OCI-M2 (cell line): ENCODE measurements around the gene FBL.

Experiments used
- DNase-seq: peaks from one replicate; lab custom pipeline; 2025; ENCODE audit not compliant: unreplicated experiment; lab: John Stamatoyannopoulos, UW

Gene FBL

DNA sequence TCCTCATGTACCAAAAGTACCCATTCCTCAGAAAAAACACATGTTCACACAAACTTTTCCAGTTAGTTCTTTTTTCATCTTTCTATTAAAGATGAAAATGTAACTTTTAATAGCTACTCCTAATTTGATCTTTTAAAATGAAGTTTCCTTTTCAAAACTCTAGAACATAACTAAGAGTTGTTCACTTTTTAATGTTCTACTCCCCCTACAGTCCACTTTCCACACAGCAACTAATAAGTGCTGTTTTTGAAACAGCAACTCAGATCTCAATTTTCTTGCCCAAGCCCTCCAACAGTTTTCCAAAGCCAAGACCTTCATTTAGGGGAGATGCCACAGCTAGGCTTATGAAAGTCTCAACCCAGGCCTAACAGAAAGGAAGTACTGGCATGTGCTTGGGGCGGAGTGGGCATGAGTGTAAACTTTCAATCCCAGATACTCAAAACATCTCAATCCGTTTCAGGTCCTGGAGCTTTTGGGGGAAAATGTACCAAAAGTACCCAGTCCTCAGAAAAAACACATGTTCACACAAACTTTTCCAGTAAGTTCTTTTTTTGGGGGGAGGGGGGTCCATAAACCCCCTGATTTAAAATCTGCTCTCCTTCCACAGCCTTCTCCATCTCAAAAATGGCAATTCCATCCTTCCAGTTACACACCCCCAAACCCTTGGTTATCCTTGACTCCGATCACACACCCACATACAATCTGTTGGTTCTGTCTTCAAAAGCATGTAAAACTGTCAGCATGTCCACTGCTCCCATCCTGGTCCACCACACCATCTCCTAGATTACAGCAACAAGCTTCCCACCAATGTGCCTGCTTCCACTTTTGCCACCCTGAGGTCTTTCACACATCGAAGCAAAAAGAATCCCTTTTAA, 2.0 kb downstream of the FBL start:
- peak; percentile 36 for DNase-seq

DNA sequence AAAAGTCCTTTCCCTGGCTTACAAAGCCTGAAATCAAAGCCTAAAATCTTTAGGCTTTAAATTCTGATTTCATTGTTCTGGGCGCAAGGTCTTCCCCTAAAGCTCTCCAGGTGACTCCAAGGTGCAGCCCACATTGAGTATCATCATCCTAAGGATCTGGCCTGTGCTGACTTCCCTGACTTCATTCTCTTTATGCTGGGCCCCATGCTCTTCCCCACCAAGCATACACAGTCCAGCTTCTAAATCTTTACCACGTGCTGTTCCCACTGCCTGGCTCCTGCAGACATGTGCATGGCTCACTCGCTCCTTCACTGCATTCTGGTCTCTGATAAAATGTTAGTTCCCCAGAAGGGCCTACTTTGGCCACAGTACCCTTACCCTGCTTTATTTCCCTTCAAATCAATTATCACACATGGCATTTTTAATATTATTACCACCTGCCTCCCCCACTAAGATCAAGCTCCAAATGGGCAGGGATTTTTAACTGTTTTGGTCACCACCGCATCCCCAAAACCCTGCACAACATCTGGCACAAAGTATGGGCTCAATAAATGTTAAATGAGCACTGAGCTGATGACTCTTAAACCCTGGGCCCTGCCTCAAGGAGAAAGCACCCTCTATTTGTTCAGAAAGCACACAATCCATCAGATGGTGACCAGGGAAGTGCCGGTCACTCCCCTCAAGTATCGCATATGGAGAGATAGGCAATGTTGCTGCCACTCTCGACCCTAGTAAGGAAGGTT, 3.3 kb downstream of the FBL start:
- DNase-seq, result no peak

GRCh38 chr19:39841041-39841440, 5.1 kb downstream of the FBL start:
- DNase-seq, result no peak

DNA sequence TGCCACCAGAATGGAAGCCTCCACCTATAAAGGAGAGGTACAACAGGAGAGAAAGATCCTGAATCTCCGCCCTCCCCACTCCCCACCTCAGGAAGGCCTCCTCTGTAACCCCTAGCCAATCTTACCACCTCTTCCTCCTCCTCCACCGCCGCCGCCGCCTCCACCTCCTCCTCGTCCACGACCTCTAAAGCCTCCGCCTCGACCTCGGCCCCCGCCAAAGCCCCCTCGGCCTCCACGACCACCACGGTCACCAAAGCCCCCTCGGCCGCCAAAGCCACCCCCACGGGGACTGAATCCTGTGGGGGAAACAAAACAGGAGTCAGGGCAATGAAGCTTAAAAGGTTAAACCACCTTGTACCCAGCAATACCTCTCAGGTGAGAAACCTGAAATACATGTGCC, 5.7 kb downstream of the FBL start:
- no peak for DNase-seq

DNA sequence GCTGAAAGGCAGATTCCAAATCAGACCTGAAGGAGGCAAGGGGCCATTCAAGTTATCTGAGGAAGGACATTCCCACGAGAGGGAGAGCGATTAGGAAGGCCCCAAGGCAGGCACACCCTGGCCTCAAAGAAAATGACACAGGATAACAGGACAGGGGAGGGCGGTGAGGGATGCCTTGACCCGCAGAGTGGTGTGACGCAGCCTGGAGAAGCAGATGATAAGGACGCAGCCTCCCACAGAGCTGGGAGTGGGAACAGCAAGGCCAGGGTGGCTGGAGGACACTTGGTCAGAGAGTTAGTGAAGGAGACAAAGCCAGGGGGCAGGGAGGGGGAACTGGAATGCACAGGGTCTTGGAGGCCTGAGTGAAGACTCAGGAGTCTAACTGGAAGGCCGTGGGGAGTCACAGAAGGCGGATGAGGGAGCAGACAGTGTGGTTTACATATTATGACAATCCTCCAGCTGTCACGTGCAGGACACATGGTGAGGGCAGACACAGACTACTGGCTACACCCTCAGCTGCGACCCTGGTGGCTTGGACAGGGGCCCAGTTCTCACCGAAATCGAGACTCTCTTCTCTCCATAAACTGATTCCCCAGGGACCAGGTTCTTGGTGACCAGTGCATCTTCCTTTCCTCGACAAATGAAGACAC, 6.4 kb downstream of the FBL start:
- no peak for DNase-seq

- DNase-seq, result no peak
Observed at GRCh38 chr19:39838569-39838968, 7.6 kb downstream of the FBL start.

DNA sequence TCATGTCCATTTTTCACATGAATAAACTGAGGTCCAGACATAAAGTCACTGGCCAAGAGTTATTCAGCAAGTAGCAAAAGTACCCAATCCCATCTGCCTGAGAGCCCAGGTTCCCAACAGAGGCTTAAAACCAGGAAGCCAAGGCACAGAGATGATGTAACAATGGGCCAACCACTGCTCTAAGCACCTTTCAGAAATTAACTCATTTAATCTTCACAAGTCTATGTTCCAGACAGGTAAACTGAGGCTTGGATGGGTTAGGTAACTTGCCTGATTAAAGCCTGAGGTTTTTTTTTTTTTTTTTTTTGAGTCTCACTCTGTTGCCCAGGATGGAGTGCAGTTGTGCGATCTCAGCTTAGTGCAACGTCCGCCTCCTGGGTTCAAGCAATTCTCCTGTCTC, 8.2 kb downstream of the FBL start:
- DNase-seq, result no peak

DNA sequence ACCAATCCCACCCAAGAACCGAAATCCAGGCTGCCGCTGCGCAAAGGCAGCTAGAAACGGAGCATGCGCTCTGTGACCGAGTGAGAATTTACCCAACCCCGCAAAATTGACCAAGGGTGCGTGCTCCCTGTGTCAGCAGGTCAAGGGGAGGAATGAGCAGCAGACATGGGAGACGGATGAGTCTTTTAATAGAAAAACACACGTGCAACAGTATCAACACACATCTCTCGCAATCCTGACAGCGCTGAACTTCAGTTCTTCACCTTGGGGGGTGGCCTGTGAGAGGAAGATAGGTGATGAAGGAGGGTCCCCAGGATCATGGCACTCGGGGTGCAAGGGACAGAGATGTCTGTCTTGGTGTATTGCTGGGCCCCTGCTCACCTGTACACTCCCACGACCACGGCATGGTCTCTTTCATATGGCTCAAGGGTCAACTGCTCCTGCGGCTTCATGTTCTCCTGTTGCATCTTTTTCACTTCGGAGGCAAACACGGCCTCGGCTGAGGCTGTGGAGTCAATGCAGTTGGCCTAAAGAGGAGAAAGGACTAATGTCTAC, 11.8 kb downstream of the FBL start:
- no peak for DNase-seq

DNA sequence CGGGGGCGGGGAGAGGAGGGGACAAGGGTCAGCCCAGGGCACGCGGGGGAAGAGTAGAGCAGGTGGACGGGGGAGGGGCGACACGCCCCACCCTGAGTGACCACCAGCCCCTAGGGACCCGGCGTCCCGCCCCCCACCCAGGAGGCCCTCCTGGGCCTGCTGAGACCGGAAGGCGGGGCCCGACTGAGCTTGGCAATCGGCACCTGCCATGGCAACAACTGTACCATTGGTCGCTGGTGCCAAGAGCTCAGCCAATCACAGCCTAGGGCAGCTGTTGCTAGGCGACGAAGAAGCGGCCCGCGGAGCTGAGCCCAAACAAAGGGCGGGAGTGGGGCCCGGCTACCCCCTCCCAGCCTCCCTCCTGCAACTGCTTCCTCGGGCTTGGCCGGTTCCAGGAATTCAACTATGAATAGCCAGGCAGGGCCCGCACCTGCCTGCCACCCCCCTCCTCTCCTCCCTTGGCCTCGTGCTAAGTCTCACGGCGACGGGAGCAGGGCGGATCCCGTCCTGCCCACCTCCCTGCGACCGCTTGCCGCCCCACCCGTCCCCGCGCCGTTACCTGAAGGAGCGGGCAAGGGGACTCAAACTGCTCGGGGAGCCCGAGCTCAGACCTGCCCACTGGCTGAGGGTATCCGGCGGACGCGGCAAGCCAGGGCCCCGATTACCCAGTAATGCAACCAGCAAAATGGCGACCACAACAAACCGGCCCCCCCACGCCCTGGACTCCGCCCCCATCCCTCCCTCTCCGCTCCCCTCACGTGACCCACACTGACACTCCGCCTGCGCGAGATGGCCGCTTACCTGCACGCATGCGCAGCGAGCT, 12.5 kb downstream of the FBL start, which contains the start of gene DYRK1B:
DYRK1B (minus strand) TSS at position 699 of the 823 bp plus-strand sequence. CDS start 2,295 bp downstream, outside the sequence.
- DNase-seq, result peak; percentile 82

DNA sequence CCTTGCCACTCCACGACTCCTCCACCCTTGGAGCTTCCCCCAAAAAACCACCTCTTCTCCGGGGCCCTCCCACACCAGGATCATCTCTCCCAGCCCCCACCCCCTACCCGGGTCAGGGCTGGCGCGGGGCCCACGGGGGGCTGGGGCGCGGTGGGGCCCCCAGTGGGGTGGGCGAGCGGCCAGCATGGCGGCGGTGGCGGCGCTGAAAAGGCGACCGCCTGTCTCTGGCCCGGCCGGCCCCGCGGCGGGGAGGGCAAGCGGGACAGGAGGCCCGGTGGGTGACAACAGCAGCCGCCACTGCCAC, 13.1 kb downstream of the FBL start:
- no peak for DNase-seq

DNA sequence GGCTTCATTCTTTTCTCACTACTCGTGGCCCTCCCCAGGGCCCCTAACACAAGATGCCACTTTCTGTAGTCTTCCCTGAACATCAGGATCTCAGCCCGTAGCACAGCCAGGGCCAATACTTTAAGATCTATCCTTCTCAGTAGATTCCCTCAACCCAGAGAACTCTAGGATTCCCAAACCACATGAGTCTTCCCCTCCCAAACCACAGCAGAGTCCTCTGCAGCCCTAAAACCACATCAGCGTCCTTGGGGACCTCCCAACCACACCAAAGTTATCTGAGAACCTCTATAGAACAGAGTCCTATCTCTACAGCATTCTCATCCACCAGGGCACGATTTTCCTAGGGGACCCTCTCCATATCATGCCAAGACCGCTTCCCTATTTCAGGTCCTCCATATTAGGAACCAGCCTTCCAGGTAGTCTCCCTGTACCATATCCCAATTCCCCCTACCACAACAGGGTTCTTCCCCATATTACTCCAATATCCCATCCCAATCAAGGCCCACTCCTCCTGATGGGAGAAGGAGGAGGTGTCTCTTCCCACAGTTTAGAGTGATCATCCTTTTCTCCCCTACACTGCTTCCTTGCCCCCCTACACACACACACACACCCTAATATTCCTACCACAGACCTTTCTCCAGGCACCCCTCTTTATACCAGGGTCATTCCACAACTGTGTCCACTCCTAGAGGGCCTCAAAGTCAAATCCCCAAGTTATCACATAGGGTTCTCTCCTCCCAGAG, 13.7 kb downstream of the FBL start:
- no peak for DNase-seq

DNA sequence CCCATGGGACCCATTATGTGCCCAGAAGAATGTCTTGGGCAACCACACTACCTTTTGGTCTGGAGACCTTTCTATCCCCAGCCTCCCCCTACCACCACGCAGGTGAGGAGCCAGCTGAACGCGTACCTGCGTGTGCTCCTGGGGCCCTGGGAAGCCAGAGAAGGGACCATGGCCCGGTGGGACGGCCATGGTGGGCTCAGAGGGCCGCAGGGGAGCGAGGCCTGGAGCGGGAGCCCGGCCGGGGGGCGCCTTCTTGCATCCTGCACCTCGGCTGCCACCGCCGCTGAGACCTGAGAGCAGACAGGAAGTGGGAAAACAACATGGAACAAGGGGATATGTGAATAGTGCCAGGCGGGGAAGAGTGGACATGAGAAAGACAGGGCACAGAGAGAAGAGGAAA, 14.5 kb downstream of the FBL start:
- DNase-seq, result no peak

DNA sequence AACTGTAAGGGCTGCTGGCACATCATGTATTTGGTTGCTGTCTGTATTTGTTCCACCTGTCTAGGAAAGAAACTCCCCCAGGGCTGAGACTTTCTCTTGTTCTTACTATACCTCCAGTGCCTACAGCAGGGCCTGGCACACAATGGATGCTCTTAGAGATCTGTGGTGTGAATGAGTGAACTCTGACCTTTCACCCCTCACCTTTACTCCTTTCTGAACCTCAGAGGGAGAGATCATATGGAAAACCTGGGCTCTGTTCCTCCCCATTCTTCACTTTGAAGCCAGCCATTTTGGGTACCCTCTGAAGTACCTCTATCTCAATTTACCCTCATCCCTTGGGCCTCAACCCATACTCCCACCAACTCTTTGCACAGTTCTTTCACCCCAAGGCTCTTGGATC, 15.3 kb downstream of the FBL start:
- no peak for DNase-seq

DNA sequence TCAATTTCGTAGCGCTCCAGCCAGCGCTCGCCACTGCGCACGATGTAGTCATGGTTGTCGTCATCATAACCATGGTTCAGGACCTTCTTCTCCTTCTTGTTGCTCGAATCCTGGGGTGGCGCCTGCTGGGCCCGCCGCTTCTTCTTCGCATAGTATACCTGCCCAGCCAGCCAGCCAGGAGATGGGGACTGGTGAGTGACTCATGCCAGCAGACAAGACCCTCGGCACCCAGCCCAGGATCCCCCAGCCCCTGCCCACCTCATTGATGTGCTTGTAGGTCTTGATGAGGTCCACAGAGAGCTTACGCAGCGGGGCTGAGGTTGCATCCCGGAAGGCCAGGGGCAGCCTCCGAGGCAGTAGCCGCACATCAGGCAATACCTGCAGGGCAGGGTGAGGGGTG, 15.8 kb downstream of the FBL start:
- no peak for DNase-seq

DNA sequence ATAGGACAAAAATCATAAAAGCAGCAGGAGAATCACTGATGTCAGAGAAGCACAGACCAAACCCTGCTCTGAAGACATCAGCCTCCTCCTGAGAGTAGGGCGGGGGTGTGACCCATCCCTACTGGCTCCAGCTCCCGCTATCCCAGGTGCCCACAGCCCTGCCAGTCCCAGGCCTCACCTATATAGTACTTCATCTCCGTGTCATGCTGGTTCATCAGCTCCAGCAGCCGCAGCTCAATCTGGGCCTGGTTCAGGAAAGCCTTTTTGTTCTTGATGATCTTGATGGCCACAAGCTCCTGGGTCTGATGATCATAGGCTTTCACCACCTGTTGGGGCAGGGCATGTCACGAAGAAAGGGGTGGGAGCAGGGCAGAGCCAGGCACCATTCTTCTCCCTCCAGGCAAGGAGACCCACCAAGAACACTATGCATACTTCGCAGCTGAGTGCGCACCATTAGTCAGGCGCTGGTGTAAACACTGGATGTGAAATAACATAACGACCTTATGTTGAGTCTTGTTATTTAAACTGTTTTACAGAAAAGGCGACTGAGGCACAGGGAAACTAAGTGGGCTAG, 16.4 kb downstream of the FBL start:
- no peak for DNase-seq

DNA sequence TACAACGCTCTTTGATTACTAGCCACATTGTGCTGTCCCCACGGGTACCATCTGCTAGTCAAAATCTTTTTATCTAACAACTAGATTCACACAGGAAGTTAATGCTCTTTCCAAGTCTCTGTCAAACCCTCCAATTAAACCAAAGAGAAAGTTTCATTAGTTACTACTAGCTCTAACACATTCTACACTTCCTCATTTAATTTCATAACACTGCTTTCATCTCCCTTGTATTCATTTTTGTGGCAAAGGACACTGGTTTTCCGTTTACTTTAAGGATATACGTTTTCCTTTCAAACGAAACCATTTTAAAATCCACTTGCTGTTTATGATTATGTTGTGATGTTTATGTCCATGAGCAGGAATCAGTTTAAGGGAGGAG, 17.5 kb downstream of the FBL start:
- no peak for DNase-seq

- DNase-seq, result no peak
Observed at GRCh38 chr19:39828015-39828653, 18.0 kb downstream of the FBL start.

DNA sequence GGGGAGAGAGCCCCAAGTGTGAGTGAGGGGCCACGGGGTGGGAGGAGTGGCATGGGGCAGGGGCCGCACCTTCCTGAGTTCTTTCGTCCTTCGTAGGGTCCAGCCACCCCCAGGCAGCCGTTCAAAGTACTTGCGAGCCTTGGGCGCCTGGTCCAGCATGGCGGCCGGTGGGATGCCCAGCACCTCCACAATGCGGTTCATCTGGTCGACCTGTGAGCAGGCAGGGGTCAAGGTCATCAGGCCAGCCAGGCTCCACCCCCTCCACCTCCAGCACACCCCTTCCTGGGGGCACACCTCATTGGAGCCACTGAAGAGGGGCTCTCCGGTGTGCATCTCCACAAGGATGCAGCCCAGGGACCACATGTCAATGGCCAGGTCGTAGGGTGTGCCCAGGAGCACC, 19.0 kb downstream of the FBL start:
- DNase-seq, result no peak

GRCh38 chr19:39826311-39826945, 19.8 kb downstream of the FBL start:
- no peak for DNase-seq
